Neural cell (in vitro differentiated cells): ENCODE results near the gene RGS14. TPM values are rescaled to one million over a fixed set of nuclear protein-coding genes. Genes with fewer than 3 reads are reported as not detected.

Source experiments
- H2AFZ ChIP-seq: fragments of 200-600, 300-800 bp; sonication (generic), shearing (Covaris generic); 2 replicates; pipeline ENCODE4 v1.6.0; 2014; ENCODE audit warnings: low read depth, mild to moderate bottlenecking, antibody characterized with exemption, low read length, moderate library complexity
- H3F3A ChIP-seq: fragments of 200-600 bp; shearing (Covaris generic); 2 replicates; pipeline ENCODE4 v1.6.1; 2016; ENCODE audit warnings: mild to moderate bottlenecking, moderate library complexity, mixed read lengths, antibody characterized with exemption, low read length; ENCODE audit not compliant: insufficient read depth, poor library complexity, severe bottlenecking
- H3K27ac ChIP-seq: fragments of 200-600, 300-800 bp; sonication (generic), shearing (Covaris generic); 2 replicates; pipeline ENCODE4 v1.5.1; 2014; ENCODE audit warnings: mild to moderate bottlenecking, low read length, moderate library complexity
- H3K27me3 ChIP-seq: fragments of 300-800, 200-600 bp; sonication (generic), shearing (Covaris generic); 2 replicates; pipeline ENCODE4 v1.6.0; 2014; ENCODE audit warnings: mild to moderate bottlenecking, low read depth, low read length, moderate library complexity; ENCODE audit not compliant: insufficient read depth
- H3K36me3 ChIP-seq: fragments of 300-800, 200-600 bp; sonication (generic), shearing (Covaris generic); 2 replicates; pipeline ENCODE4 v1.5.1; 2014; ENCODE audit warnings: mild to moderate bottlenecking, antibody characterized with exemption, low read length, moderate library complexity; ENCODE audit not compliant: insufficient read depth
- H3K4me2 ChIP-seq: fragments of 300-800, 200-600 bp; sonication (generic), shearing (Covaris generic); 2 replicates; pipeline ENCODE4 v1.6.0; 2014; ENCODE audit warnings: mild to moderate bottlenecking, low read length
- H3K4me3 ChIP-seq: fragments of 300-800, 200-600 bp; sonication (generic), shearing (Covaris generic); 2 replicates; pipeline ENCODE4 v1.5.1; 2014; ENCODE audit warnings: mild to moderate bottlenecking, low read length, moderate library complexity
- H3K79me2 ChIP-seq: fragments of 200-600 bp; shearing (Covaris generic); replicated peaks from 2 replicates; pipeline ENCODE4 v1.6.0; 2014; ENCODE audit warnings: mild to moderate bottlenecking, low read length, moderate library complexity; ENCODE audit not compliant: insufficient read depth
- H3K9ac ChIP-seq: fragments of 300-800, 200-600 bp; sonication (generic), shearing (Covaris generic); 2 replicates; pipeline ENCODE4 v1.6.1; 2016; ENCODE audit warnings: mild to moderate bottlenecking, low read length, mixed read lengths
- H3K9me2 ChIP-seq: fragments of 200-600 bp; shearing (Covaris generic); 2 replicates; pipeline ENCODE4 v1.6.1; 2016; ENCODE audit warnings: mild to moderate bottlenecking, low read length, mixed read lengths; ENCODE audit not compliant: insufficient read depth
- H3K9me3 ChIP-seq: fragments of 200-600, 300-800 bp; sonication (generic), shearing (Covaris generic); 2 replicates; pipeline ENCODE4 v1.6.1; 2016; ENCODE audit warnings: mild to moderate bottlenecking, mixed run types, low read length, moderate library complexity, mixed read lengths
- H4K20me1 ChIP-seq: fragments of 200-600 bp; shearing (Covaris generic); 2 replicates; pipeline ENCODE4 v1.6.1; 2016; ENCODE audit warnings: mild to moderate bottlenecking, mixed run types; ENCODE audit not compliant: insufficient read depth
- EP300 ChIP-seq: fragments of 450-650 bp; conservative IDR thresholded peaks from 2 replicates; pipeline ENCODE4 v1.6.1; 2014; ENCODE audit warnings: antibody characterized with exemption, mild to moderate bottlenecking, moderate library complexity; ENCODE audit not compliant: poor library complexity, severe bottlenecking
- EZH2 ChIP-seq: fragments of 200-600, 300-800 bp; shearing (Covaris generic), sonication (generic); IDR thresholded peaks from 2 replicates; pipeline ENCODE4 v1.6.1; 2014; ENCODE audit warnings: antibody characterized with exemption, low read length, borderline replicate concordance, mild to moderate bottlenecking; ENCODE audit not compliant: insufficient read depth, poor library complexity, severe bottlenecking
- MXI1 ChIP-seq: fragments of 450-650 bp; conservative IDR thresholded peaks from 2 replicates; pipeline ENCODE4 v1.6.1; 2014; ENCODE audit warnings: antibody characterized with exemption, mild to moderate bottlenecking; ENCODE audit not compliant: poor library complexity, severe bottlenecking
- POLR2AphosphoS5 ChIP-seq: IDR thresholded peaks from 2 replicates; pipeline ENCODE4 v1.6.1; 2012
- RAD21 ChIP-seq: fragments of 450-650 bp; conservative IDR thresholded peaks from 2 replicates; pipeline ENCODE4 v1.6.1; 2014; ENCODE audit warnings: antibody characterized with exemption, mild to moderate bottlenecking, moderate library complexity
- REST ChIP-seq: IDR thresholded peaks from 2 replicates; pipeline ENCODE4 v1.6.1; 2012; ENCODE audit warnings: borderline replicate concordance
- SMC3 ChIP-seq: fragments of 450-650 bp; conservative IDR thresholded peaks from 2 replicates; pipeline ENCODE4 v1.6.1; 2014; ENCODE audit warnings: antibody characterized with exemption, mild to moderate bottlenecking, moderate library complexity; ENCODE audit not compliant: poor library complexity
- TAF1 ChIP-seq: IDR thresholded peaks from 2 replicates; pipeline ENCODE4 v1.6.1; 2012; ENCODE audit warnings: low read depth
- polyA plus RNA-seq: library from polyadenylated mRNA; depleted of rRNA; stranded (reverse); fragments of >200 nt; gene quantifications from 2 replicates; pipeline ENCODE4 v1.2.3, GENCODE V29; 2014
- TF ChIP-seq, protein P1 (sequence below): fragments of 450-650 bp; IDR thresholded peaks from 2 replicates; pipeline ENCODE4 v1.5.1; 2014; ENCODE audit warnings: antibody characterized with exemption, mild to moderate bottlenecking, moderate library complexity; ENCODE audit not compliant: poor library complexity, severe bottlenecking

Gene RGS14
- polyA plus RNA-seq, 1 donor from 2014 or later: 32.3 TPM

DNA sequence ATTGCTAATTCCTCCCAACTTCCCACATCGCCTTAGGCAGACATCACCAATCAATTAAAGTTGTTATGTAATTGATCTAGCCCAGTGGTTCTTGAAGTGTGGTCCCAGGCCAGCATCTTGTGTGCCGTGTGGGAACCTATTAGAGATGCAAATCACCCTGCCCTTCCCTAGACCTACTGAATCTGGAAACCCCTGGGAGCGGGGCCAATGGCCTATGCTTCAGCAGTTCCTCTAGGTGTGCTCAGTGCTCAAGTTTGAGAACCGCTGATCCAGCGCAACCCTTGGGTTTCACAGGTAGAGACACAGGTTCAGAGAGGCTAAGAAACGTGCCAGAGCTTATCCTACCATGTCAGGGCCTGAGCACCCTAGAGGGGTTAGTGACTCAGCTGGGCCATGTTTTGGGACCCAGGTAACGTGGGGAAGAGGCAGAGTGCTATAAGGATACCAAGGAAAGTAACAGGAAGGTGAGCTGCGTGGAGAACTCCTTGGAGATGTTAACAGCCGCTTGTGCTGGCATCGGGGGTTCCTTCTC is 30.9 kb downstream of the RGS14 start:
- Histone ChIP-seq H4K20me1 (no peaks in the 10 kb centered on the region), H3K9ac (no peak overlapping the region), H3K27ac (no peak overlapping the region), H3K9me2 (no peaks in the 10 kb centered on the region), H2AFZ (no peak overlapping the region), H3F3A (no peaks in the 10 kb centered on the region), H3K4me3 (no peak overlapping the region), H3K27me3 (no peaks in the 10 kb centered on the region), H3K4me2 (no peak overlapping the region), H3K36me3 (no peaks in the 10 kb centered on the region), H3K9me3 (no peaks in the 10 kb centered on the region), H3K79me2 (no peaks in the 10 kb centered on the region)
- TF ChIP-seq EP300 (no peak), SMC3 (no peak), EZH2 (no peak), RAD21 (no peak), TAF1 (no peak)

DNA sequence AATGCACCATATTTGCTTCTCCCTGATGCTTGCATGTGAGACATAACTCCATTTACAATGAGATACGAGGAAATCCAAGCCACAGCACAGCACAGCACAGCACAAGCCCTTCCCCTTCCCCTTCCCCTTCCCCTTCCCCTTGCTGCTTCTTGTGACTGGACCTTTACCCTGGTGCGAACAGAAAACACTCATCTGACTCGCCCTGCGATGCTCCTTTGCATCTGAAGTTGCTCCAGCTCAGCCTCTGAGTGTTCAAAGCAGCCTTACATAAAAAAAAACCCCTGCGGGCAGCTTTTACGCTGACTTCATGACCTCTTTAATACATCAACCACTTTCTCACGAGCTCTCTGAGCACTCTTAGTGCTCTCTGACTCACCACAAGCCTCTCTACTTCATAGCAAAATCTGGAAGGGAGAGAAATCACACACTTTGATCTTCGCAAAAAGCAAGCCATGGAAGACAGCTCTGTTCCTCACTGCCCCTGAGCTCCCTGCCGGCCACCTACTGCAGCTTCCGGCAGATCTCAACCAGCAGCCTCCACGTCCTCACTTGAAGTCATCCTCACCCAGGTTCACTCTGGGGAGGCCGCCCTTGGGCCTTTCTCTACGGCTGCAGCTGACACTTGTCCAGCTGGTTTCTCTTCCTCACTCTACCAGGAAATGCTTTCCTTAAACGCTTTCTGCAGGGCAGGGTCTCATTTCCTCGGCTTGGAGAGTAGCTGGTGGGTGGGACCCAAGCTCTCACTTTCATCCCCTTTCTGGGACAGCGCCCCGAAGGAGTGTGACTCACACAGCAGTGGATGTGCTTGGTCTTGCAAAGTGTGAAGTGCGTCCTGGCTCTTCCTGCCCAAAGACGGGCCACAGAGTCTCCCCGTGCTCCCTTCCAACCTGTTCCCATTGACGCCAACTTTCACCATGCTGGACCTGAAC is 31.8 kb downstream of the RGS14 start:
- Histone ChIP-seq H3K9me3 (no peaks in the 10 kb centered on the region), H2AFZ (no peak overlapping the region), H3K4me3 (no peak overlapping the region), H3K36me3 (no peaks in the 10 kb centered on the region), H3K4me2 (no peak overlapping the region), H3F3A (no peaks in the 10 kb centered on the region), H3K27ac (no peak overlapping the region), H3K9me2 (no peaks in the 10 kb centered on the region), H3K9ac (no peak overlapping the region), H3K27me3 (no peaks in the 10 kb centered on the region), H3K79me2 (no peaks in the 10 kb centered on the region), H4K20me1 (no peaks in the 10 kb centered on the region)
- TF ChIP-seq TAF1: no peak
- TF ChIP-seq RAD21: no peak
- TF ChIP-seq, protein P1, sequence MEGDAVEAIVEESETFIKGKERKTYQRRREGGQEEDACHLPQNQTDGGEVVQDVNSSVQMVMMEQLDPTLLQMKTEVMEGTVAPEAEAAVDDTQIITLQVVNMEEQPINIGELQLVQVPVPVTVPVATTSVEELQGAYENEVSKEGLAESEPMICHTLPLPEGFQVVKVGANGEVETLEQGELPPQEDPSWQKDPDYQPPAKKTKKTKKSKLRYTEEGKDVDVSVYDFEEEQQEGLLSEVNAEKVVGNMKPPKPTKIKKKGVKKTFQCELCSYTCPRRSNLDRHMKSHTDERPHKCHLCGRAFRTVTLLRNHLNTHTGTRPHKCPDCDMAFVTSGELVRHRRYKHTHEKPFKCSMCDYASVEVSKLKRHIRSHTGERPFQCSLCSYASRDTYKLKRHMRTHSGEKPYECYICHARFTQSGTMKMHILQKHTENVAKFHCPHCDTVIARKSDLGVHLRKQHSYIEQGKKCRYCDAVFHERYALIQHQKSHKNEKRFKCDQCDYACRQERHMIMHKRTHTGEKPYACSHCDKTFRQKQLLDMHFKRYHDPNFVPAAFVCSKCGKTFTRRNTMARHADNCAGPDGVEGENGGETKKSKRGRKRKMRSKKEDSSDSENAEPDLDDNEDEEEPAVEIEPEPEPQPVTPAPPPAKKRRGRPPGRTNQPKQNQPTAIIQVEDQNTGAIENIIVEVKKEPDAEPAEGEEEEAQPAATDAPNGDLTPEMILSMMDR: no peak
- no peak for TF ChIP-seq REST
- TF ChIP-seq EP300: no peak
- TF ChIP-seq EZH2: no peak
- TF ChIP-seq MXI1: no peak
- no peak for TF ChIP-seq SMC3
- TF ChIP-seq POLR2AphosphoS5: no peak
